H1 (cell line): ENCODE results near the gene TCEAL7. TPM values are rescaled to one million over a fixed set of nuclear protein-coding genes. Genes with fewer than 3 reads are reported as not detected.

Experiments used
- CHD2 ChIP-seq: IDR thresholded peaks from 2 replicates; pipeline ENCODE4 v1.6.1; 2012; ENCODE audit warnings: low read length, improper control_type of control experiment
- CREB1 ChIP-seq: IDR thresholded peaks from 2 replicates; pipeline ENCODE4 v1.6.1; 2012; ENCODE audit warnings: inconsistent platforms
- EZH2 ChIP-seq: fragments of 200-600 bp; sonication (generic); IDR thresholded peaks from 2 replicates; pipeline ENCODE4 v1.7.1; 2012; ENCODE audit warnings: low read depth, mild to moderate bottlenecking, moderate library complexity, low read length, inconsistent platforms; ENCODE audit not compliant: severe bottlenecking
- KDM4A ChIP-seq: IDR thresholded peaks from one replicate; pipeline ENCODE4 v1.7.1; 2012; ENCODE audit warnings: low read depth, mild to moderate bottlenecking, moderate library complexity, low read length, inconsistent platforms; ENCODE audit not compliant: severe bottlenecking
- KDM5A ChIP-seq: fragments of 200-600 bp; IDR thresholded peaks from 2 replicates; pipeline ENCODE4 v1.7.1; 2012; ENCODE audit warnings: mild to moderate bottlenecking, low read length, inconsistent platforms, mixed read lengths
- SUZ12 ChIP-seq: fragments of 200-600 bp; sonication (generic); IDR thresholded peaks from 2 replicates; pipeline ENCODE4 v1.6.1; 2012; ENCODE audit warnings: mild to moderate bottlenecking, inconsistent platforms, low read length, moderate library complexity, mixed read lengths
- polyA plus RNA-seq, 7 experiments: library from polyadenylated mRNA; depleted of rRNA in 3 of 7; stranded (reverse) in 5 of 7; unstranded in 2 of 7; fragments of >200 nt in 5 of 7; fragments of 200-250 nt in 2 of 7; gene quantifications; 1 replicate in 5 of 7; 2 replicates in 1 of 7; 4 replicates in 1 of 7; pipeline versions ENCODE4 v1.2.1 to v1.2.3, GENCODE V29; 2011 to 2013; ENCODE audit warnings: missing spikeins in 2 of 7, mixed read lengths in 2 of 7
- total RNA-seq: library from RNA; stranded (reverse); fragmentation: NEBNext Ultra II Directional; extraction: Animal tissue kit (Norgen Biotek cat#: 25700); gene quantifications from 2 replicates; pipeline ENCODE4 v1.2.1, GENCODE V29; 2021

Gene TCEAL7
- total and polyA plus RNA-seq, 2 of the 8 experiments (the other 6 are each of a cell fraction or from before 2014, with no cell fraction given): 7.9 to 11.6 TPM

DNA sequence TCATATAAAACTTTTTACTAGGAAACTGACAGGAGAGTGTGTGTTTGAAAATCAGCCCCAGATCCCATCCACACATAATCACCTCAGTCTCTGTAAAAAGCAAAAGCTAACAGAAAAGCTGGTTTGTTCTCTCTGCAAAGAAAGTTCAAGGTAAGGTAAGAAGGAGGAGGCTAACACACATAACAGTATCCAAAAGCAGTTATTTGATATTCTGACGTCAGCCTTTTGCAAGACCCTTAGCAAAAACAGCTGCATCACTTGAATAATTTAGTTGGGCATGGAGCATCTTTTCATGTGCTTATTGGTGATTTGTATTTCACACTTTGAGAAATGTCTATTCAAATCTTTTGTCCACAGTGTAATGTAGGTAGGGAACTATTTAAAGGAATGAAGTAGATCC, 31.8 kb downstream of the TCEAL7 start (continued):
- TF ChIP-seq KDM4A: no peak
- TF ChIP-seq KDM5A: no peak
- no peak for TF ChIP-seq CREB1
- TF ChIP-seq EZH2: no peak
- no peak for TF ChIP-seq SUZ12
- no peak for TF ChIP-seq CHD2
